Measurements from ENCODE around the gene S100A9.

GRCh38 chr1:153347856-153348255 is 9.8 kb upstream of the S100A9 start:
- TF ChIP-seq CTCF (conservative IDR thresholded peaks at IDR 0.05): no peak
- TF ChIP-seq ZFX (IDR thresholded peaks at IDR 0.05): no peak

All from C4-2B (cell line).